Osteoblast (primary cell): Measurements from ENCODE around the gene CSNK2A1. TPM values are rescaled to one million over a fixed set of nuclear protein-coding genes. Genes with fewer than 3 reads are reported as not detected.
A peak's percentile ranks its signal among the peaks of the same experiment; 100 is the strongest.

Experiments
- DNase-seq: peaks from one replicate; pipeline ENCODE4 v3.0.0; 2011; ENCODE audit warnings: low spot score, mixed read lengths; ENCODE audit not compliant: insufficient read length; ENCODE audit errors: missing footprints
- H2AFZ ChIP-seq: 2 replicates; pipeline ENCODE4 v1.6.0; 2011; ENCODE audit warnings: mild to moderate bottlenecking, low read length
- H3K27ac ChIP-seq: 2 replicates; pipeline ENCODE4 v1.5.1; 2011; ENCODE audit warnings: mild to moderate bottlenecking, low read depth, low read length, moderate library complexity
- H3K27me3 ChIP-seq: 2 replicates; pipeline ENCODE4 v1.6.0; 2012; ENCODE audit warnings: mild to moderate bottlenecking, control low read depth, inconsistent platforms, low read length, moderate library complexity; ENCODE audit not compliant: insufficient read depth
- H3K36me3 ChIP-seq: 2 replicates; pipeline ENCODE4 v1.5.1; 2011; ENCODE audit warnings: mild to moderate bottlenecking, low read length, control low read depth, moderate library complexity; ENCODE audit not compliant: insufficient read depth
- H3K4me1 ChIP-seq: 2 replicates; pipeline ENCODE4 v1.5.1; 2011; ENCODE audit warnings: mild to moderate bottlenecking, low read length, control low read depth, moderate library complexity; ENCODE audit not compliant: insufficient read depth
- H3K4me2 ChIP-seq: 2 replicates; pipeline ENCODE4 v1.6.0; 2011; ENCODE audit warnings: mild to moderate bottlenecking, low read length; ENCODE audit not compliant: insufficient read depth
- H3K4me3 ChIP-seq: fragments of 200-600 bp; sonication (generic); 3 replicates; pipeline ENCODE4 v1.5.1; 2012; ENCODE audit warnings: mild to moderate bottlenecking, low read length, inconsistent platforms; ENCODE audit not compliant: insufficient read depth
- H3K79me2 ChIP-seq: 2 replicates; pipeline ENCODE4 v1.6.0; 2012; ENCODE audit warnings: mild to moderate bottlenecking, low read length, control low read depth, inconsistent platforms; ENCODE audit not compliant: insufficient read depth
- H3K9me3 ChIP-seq: 2 replicates; pipeline ENCODE4 v1.5.1; 2011; ENCODE audit warnings: low read depth, low read length, control low read depth
- H4K20me1 ChIP-seq: 2 replicates; pipeline ENCODE4 v1.6.0; 2012; ENCODE audit warnings: mild to moderate bottlenecking, low read length, control low read depth; ENCODE audit not compliant: insufficient read depth
- CTCF ChIP-seq: IDR thresholded peaks from 2 replicates; pipeline ENCODE4 v1.5.1; 2011; ENCODE audit warnings: mild to moderate bottlenecking, low read depth, low read length, moderate library complexity; ENCODE audit errors: extremely low read depth
- total RNA-seq: library from RNA; depleted of rRNA; stranded (reverse); fragments of >200 nt; gene quantifications from 2 replicates; pipeline ENCODE4 v1.2.3, GENCODE V29; 2012

The CSNK2A1 gene
- total RNA-seq, 1 donor: 82.9 TPM

- peak; percentile 23 for DNase-seq
- Histone ChIP-seq H3K27me3 (no peaks in the 10 kb centered on the region), H4K20me1 (peaks cover 3% of the 10 kb centered on the region), H2AFZ (no peak overlapping the region), H3K27ac (no peak overlapping the region), H3K4me2 (no peak overlapping the region), H3K36me3 (peaks cover 66% of the 10 kb centered on the region), H3K4me1 (peaks cover 4% of the 10 kb centered on the region), H3K9me3 (no peaks in the 10 kb centered on the region), H3K4me3 (no peak overlapping the region), H3K79me2 (peaks cover 3% of the 10 kb centered on the region)
- no peak for TF ChIP-seq CTCF
Observed at GRCh38 chr20:435558-435957, 108.0 kb downstream of the CSNK2A1 start.

- H3K36me3 ChIP-seq: peaks cover 64% of the 10 kb centered on the region
- no peak for TF ChIP-seq CTCF
Observed at GRCh38 chr20:434661-435419, 108.8 kb downstream of the CSNK2A1 start.

GRCh38 chr20:434221-434620 is 109.4 kb downstream of the CSNK2A1 start:
- peak; percentile 62 for DNase-seq

More at GRCh38 chr20:434661-435419, 108.8 kb downstream of the CSNK2A1 start:
- Histone ChIP-seq H3K4me2 (no peak overlapping the region), H4K20me1 (peaks cover 3% of the 10 kb centered on the region), H3K9me3 (no peaks in the 10 kb centered on the region), H3K27ac (no peak overlapping the region), H2AFZ (no peak overlapping the region), H3K27me3 (no peaks in the 10 kb centered on the region), H3K4me3 (no peak overlapping the region), H3K4me1 (peaks cover 4% of the 10 kb centered on the region), H3K79me2 (no peaks in the 10 kb centered on the region)
- DNase-seq: peak; percentile 72

More at GRCh38 chr20:434221-434620, 109.4 kb downstream of the CSNK2A1 start:
- no peak for TF ChIP-seq CTCF
- Histone ChIP-seq H3K4me3 (no peak overlapping the region), H3K4me1 (peaks cover 4% of the 10 kb centered on the region), H3K27me3 (no peaks in the 10 kb centered on the region), H2AFZ (no peak overlapping the region), H4K20me1 (peaks cover 3% of the 10 kb centered on the region), H3K27ac (no peak overlapping the region), H3K79me2 (no peaks in the 10 kb centered on the region), H3K9me3 (no peaks in the 10 kb centered on the region), H3K36me3 (peaks cover 60% of the 10 kb centered on the region), H3K4me2 (no peak overlapping the region)
